ENCODE data around the gene PRKCE.

The PRKCE gene

GRCh38 chr2:45675263-45675812, 23.9 kb downstream of the PRKCE start:
- no peaks in the 10 kb centered on the region for H3K36me3 ChIP-seq
- DNase-seq = peak; percentile 95
- peaks cover 44% of the 10 kb centered on the region for H3K4me1 ChIP-seq
- H3K9me3 ChIP-seq = no peaks in the 10 kb centered on the region
- no peak for TF ChIP-seq CTCF (IDR thresholded peaks at IDR 0.05; ENCODE audit: low read depth, low read length)
- no peaks in the 10 kb centered on the region for H3K27me3 ChIP-seq
- H3K4me3 ChIP-seq (ENCODE audit: low read depth, low read length) = peak overlapping the region; percentile 28

- no peaks in the 10 kb centered on the region for H3K9me3 ChIP-seq
- H3K27me3 ChIP-seq = no peaks in the 10 kb centered on the region
- H3K4me1 ChIP-seq = peaks cover 49% of the 10 kb centered on the region
- TF ChIP-seq CTCF (IDR thresholded peaks at IDR 0.05; ENCODE audit: low read depth, low read length) = no peak
- no peak for DNase-seq
- no peak overlapping the region for H3K4me3 ChIP-seq (ENCODE audit: low read depth, low read length)
- no peaks in the 10 kb centered on the region for H3K36me3 ChIP-seq
Observed at GRCh38 chr2:45676088-45676487, 24.6 kb downstream of the PRKCE start.

GRCh38 chr2:45678791-45679348, 27.4 kb downstream of the PRKCE start:
- no peaks in the 10 kb centered on the region for H3K9me3 ChIP-seq
- peaks cover 63% of the 10 kb centered on the region for H3K4me1 ChIP-seq
- H3K36me3 ChIP-seq = no peaks in the 10 kb centered on the region
- H3K4me3 ChIP-seq (ENCODE audit: low read depth, low read length) = no peak overlapping the region
- DNase-seq = no peak
- H3K27me3 ChIP-seq = no peaks in the 10 kb centered on the region
- no peak for TF ChIP-seq CTCF (IDR thresholded peaks at IDR 0.05; ENCODE audit: low read depth, low read length)

- Histone ChIP-seq H3K27me3 (no peaks in the 10 kb centered on the region), H3K4me3 (ENCODE audit: low read depth, low read length) (no peak overlapping the region), H3K4me1 (peaks cover 52% of the 10 kb centered on the region), H3K9me3 (no peaks in the 10 kb centered on the region), H3K36me3 (no peaks in the 10 kb centered on the region)
- DNase-seq = no peak
- no peak for TF ChIP-seq CTCF (IDR thresholded peaks at IDR 0.05; ENCODE audit: low read depth, low read length)
Observed at GRCh38 chr2:45680351-45680967, 29.0 kb downstream of the PRKCE start.

GRCh38 chr2:45681675-45682074, 30.2 kb downstream of the PRKCE start:
- H3K9me3 ChIP-seq = no peaks in the 10 kb centered on the region
- DNase-seq = peak; percentile 74
- peaks cover 54% of the 10 kb centered on the region for H3K4me1 ChIP-seq
- H3K27me3 ChIP-seq = no peaks in the 10 kb centered on the region
- no peaks in the 10 kb centered on the region for H3K36me3 ChIP-seq
- no peak overlapping the region for H3K4me3 ChIP-seq (ENCODE audit: low read depth, low read length)
- TF ChIP-seq CTCF (IDR thresholded peaks at IDR 0.05; ENCODE audit: low read depth, low read length) = no peak

- no peaks in the 10 kb centered on the region for H3K36me3 ChIP-seq
- H3K27me3 ChIP-seq = no peaks in the 10 kb centered on the region
- no peaks in the 10 kb centered on the region for H3K9me3 ChIP-seq
- TF ChIP-seq CTCF (IDR thresholded peaks at IDR 0.05; ENCODE audit: low read depth, low read length) = no peak
- H3K4me3 ChIP-seq (ENCODE audit: low read depth, low read length) = no peak overlapping the region
- peaks cover 63% of the 10 kb centered on the region for H3K4me1 ChIP-seq
- DNase-seq = no peak
Observed at GRCh38 chr2:45683292-45683691, 31.8 kb downstream of the PRKCE start.

All from BE2C (cell line).